ENCODE measurements around the gene ARHGDIB.

ARHGDIB gene

GRCh38 chr12:14961466-14962152 lies at the start of gene ARHGDIB:
ARHGDIB (minus strand) TSS chr12:14961601; CDS start chr12:14950712, 10,889 bp downstream.
- TF ChIP-seq CTCF (IDR thresholded peaks at IDR 0.05; ENCODE audit: insufficient read depth, low read depth, low read length, missing control alignments): no peak
- peak; percentile 78 for DNase-seq (ENCODE audit: low read depth)

GRCh38 chr12:15011162-15011561 lies 49.8 kb upstream of the ARHGDIB start:
- H3K4me3 ChIP-seq (ENCODE audit: low read length): no peak overlapping the region
- TF ChIP-seq CTCF (IDR thresholded peaks at IDR 0.05; ENCODE audit: insufficient read depth, low read depth, low read length, missing control alignments): peak; percentile 21
- peak; percentile 25 for DNase-seq (ENCODE audit: low read depth)

More at GRCh38 chr12:14961466-14962152, at the start of gene ARHGDIB:
- H3K4me3 ChIP-seq (ENCODE audit: low read length): no peak within 1 kb of the TSS

GRCh38 chr12:15007551-15007950 lies 46.1 kb upstream of the ARHGDIB start:
- DNase-seq (ENCODE audit: low read depth): no peak
- H3K4me3 ChIP-seq (ENCODE audit: low read length): no peak overlapping the region
- TF ChIP-seq CTCF (IDR thresholded peaks at IDR 0.05; ENCODE audit: insufficient read depth, low read depth, low read length, missing control alignments): no peak

- TF ChIP-seq CTCF (IDR thresholded peaks at IDR 0.05; ENCODE audit: insufficient read depth, low read depth, low read length, missing control alignments): no peak
- no peak for DNase-seq (ENCODE audit: low read depth)
- H3K4me3 ChIP-seq (ENCODE audit: low read length): no peak overlapping the region
Measured at GRCh38 chr12:15005064-15005463, 43.7 kb upstream of the ARHGDIB start.

GRCh38 chr12:15004421-15004820 lies 43.0 kb upstream of the ARHGDIB start:
- no peak for DNase-seq (ENCODE audit: low read depth)
- no peak overlapping the region for H3K4me3 ChIP-seq (ENCODE audit: low read length)
- no peak for TF ChIP-seq CTCF (IDR thresholded peaks at IDR 0.05; ENCODE audit: insufficient read depth, low read depth, low read length, missing control alignments)

- DNase-seq (ENCODE audit: low read depth): peak; percentile 11
- H3K4me3 ChIP-seq (ENCODE audit: low read length): no peak overlapping the region
- TF ChIP-seq CTCF (IDR thresholded peaks at IDR 0.05; ENCODE audit: insufficient read depth, low read depth, low read length, missing control alignments): no peak
Measured at GRCh38 chr12:15001733-15002382, 40.5 kb upstream of the ARHGDIB start.

Data from epithelial cell of esophagus (primary cell).